Measurements from ENCODE around the gene TBATA. TPM values are rescaled to one million over a fixed set of nuclear protein-coding genes. Genes with fewer than 3 reads are reported as not detected.

The TBATA gene
- total RNA-seq, 4 donors from 2014 or later = not detected

GRCh38 chr10:70762441-70763175 is 22.6 kb downstream of the TBATA start:
- H3K27me3 ChIP-seq = no peaks in the 10 kb centered on the region
- no peaks in the 10 kb centered on the region for H3K36me3 ChIP-seq
- H3K27ac ChIP-seq = no peak overlapping the region
- WGBS, 2 donors = 80 to 82% methylated on average over 7 of the region's 7 CpGs
- H3K9me3 ChIP-seq = peaks cover 0 to 10% (median 0%) of the 10 kb centered on the region in 4 donors
- H3K4me3 ChIP-seq = no peak overlapping the region
- TF ChIP-seq CTCF (IDR thresholded peaks at IDR 0.05) (no peak), POLR2A (IDR thresholded peaks at IDR 0.05) (no peak), EP300 (IDR thresholded peaks at IDR 0.05) (no peak)
- H3K4me1 ChIP-seq = no peaks in the 10 kb centered on the region
- no peak for DNase-seq (ENCODE audit: low spot score in 2 of 2)

GRCh38 chr10:70761727-70762350 is 23.3 kb downstream of the TBATA start:
- H3K27ac ChIP-seq = no peak overlapping the region
- H3K9me3 ChIP-seq = peaks cover 0 to 10% (median 0%) of the 10 kb centered on the region in 4 donors
- 84 to 93% methylated on average over 9 of the region's 10 CpGs for WGBS, 2 donors
- H3K4me3 ChIP-seq = no peak overlapping the region
- DNase-seq (ENCODE audit: low spot score in 2 of 2) = no peak
- no peaks in the 10 kb centered on the region for H3K36me3 ChIP-seq
- H3K4me1 ChIP-seq = no peaks in the 10 kb centered on the region
- TF ChIP-seq EP300 (IDR thresholded peaks at IDR 0.05) (no peak), CTCF (IDR thresholded peaks at IDR 0.05) (no peak), POLR2A (IDR thresholded peaks at IDR 0.05) (no peak)
- no peaks in the 10 kb centered on the region for H3K27me3 ChIP-seq

GRCh38 chr10:70761031-70761601 is 24.1 kb downstream of the TBATA start:
- Histone ChIP-seq H3K27me3 (no peaks in the 10 kb centered on the region), H3K27ac (no peak overlapping the region), H3K36me3 (no peaks in the 10 kb centered on the region), H3K4me3 (no peak overlapping the region), H3K9me3 (peaks cover 0 to 7% (median 0%) of the 10 kb centered on the region in 4 donors), H3K4me1 (no peaks in the 10 kb centered on the region)
- 73% methylated on average over 7 of the region's 7 CpGs for WGBS, 2 donors
- DNase-seq (ENCODE audit: low spot score in 2 of 2) = no peak
- TF ChIP-seq POLR2A (IDR thresholded peaks at IDR 0.05) (no peak), CTCF (IDR thresholded peaks at IDR 0.05) (no peak), EP300 (IDR thresholded peaks at IDR 0.05) (no peak)

GRCh38 chr10:70760271-70760787 is 24.8 kb downstream of the TBATA start:
- Histone ChIP-seq H3K36me3 (no peaks in the 10 kb centered on the region), H3K27ac (no peak overlapping the region), H3K9me3 (no peaks in the 10 kb centered on the region), H3K4me3 (no peak overlapping the region), H3K4me1 (no peaks in the 10 kb centered on the region), H3K27me3 (no peaks in the 10 kb centered on the region)
- TF ChIP-seq POLR2A (IDR thresholded peaks at IDR 0.05) (no peak), CTCF (IDR thresholded peaks at IDR 0.05) (no peak), EP300 (IDR thresholded peaks at IDR 0.05) (no peak)
- no peak for DNase-seq (ENCODE audit: low spot score in 2 of 2)
- WGBS, 2 donors = 77 to 78% methylated on average over 3 to 12 of the region's 12 CpGs

GRCh38 chr10:70759781-70760180 is 25.4 kb downstream of the TBATA start:
- no peaks in the 10 kb centered on the region for H3K9me3 ChIP-seq
- H3K4me3 ChIP-seq = no peak overlapping the region
- H3K27me3 ChIP-seq = no peaks in the 10 kb centered on the region
- WGBS, 2 donors = 55 to 60% methylated on average over 5 to 6 of the region's 7 CpGs
- no peak for DNase-seq (ENCODE audit: low spot score in 2 of 2)
- no peaks in the 10 kb centered on the region for H3K36me3 ChIP-seq
- no peak overlapping the region for H3K27ac ChIP-seq
- no peak for TF ChIP-seq CTCF (IDR thresholded peaks at IDR 0.05)
- TF ChIP-seq EP300 (IDR thresholded peaks at IDR 0.05) = no peak
- no peak for TF ChIP-seq POLR2A (IDR thresholded peaks at IDR 0.05)
- peaks cover 0 to 4% (median 0%) of the 10 kb centered on the region in 4 donors for H3K4me1 ChIP-seq
